IMR-90 (cell line): ENCODE measurements around the gene AARS1. TPM values are rescaled to one million over a fixed set of nuclear protein-coding genes. Genes with fewer than 3 reads are reported as not detected.
A peak's percentile ranks its signal among the peaks of the same experiment; 100 is the strongest.
"Not testable (repeated sequence)": the region's sequence is repeated elsewhere in the genome, so short reads cannot be mapped to it uniquely, and the experiment has no call there.

Source experiments
- ATAC-seq: fragments of 200-7000 bp; cut with Tn5 transposase; 2 replicates; pipeline ENCODE4 v1.9.1; 2020; ENCODE audit warnings: low read depth, mild to moderate bottlenecking, moderate library complexity
- BruUV-seq: library from RNA; stranded (reverse); fragments of 400-500 nt; replicated peaks from 2 replicates; lab custom pipeline; 2021; lab: Mats Ljungman, UMichigan
- CTCF ChIA-PET: fragments of 300-600 bp; formaldehyde crosslinking; extraction: SDS; loops from one replicate; lab custom pipeline; 2021; ENCODE audit warnings: antibody characterized with exemption; lab: Yijun Ruan, JAX
- POLR2A ChIA-PET: fragments of 300-600 bp; sonication (Branson Sonifier 250); formaldehyde crosslinking; loops from one replicate; lab custom pipeline; 2022; ENCODE audit warnings: antibody characterized with exemption; ENCODE audit not compliant: unreplicated experiment; lab: Charles Lee
- DNase-seq: peaks from one replicate; pipeline ENCODE4 v3.0.0; 2013
- H2AFZ ChIP-seq: replicated peaks from 2 replicates; pipeline ENCODE3; 2013; ENCODE audit warnings: low read length, mild to moderate bottlenecking; ENCODE audit not compliant: poor library complexity
- H2AK5ac ChIP-seq: 2 replicates; pipeline ENCODE4 v1.6.1; 2013; ENCODE audit warnings: low read depth, low read length, inconsistent platforms
- H2AK9ac ChIP-seq: replicated peaks from 2 replicates; pipeline ENCODE3; 2013; ENCODE audit warnings: mild to moderate bottlenecking, low read depth, low read length, moderate library complexity; ENCODE audit not compliant: poor library complexity
- H2BK120ac ChIP-seq: 2 replicates; pipeline ENCODE4 v1.6.1; 2013; ENCODE audit warnings: low read depth, low read length, inconsistent platforms
- H2BK15ac ChIP-seq: 3 replicates; pipeline ENCODE4 v1.6.1; 2013; ENCODE audit warnings: low read depth, low read length, inconsistent platforms
- H2BK20ac ChIP-seq: 2 replicates; pipeline ENCODE4 v1.6.1; 2013; ENCODE audit warnings: low read depth, mild to moderate bottlenecking, inconsistent platforms, low read length, moderate library complexity
- H2BK5ac ChIP-seq: 2 replicates; pipeline ENCODE4 v1.6.1; 2013; ENCODE audit warnings: mild to moderate bottlenecking, low read depth, low read length, inconsistent platforms; ENCODE audit not compliant: poor library complexity, severe bottlenecking
- H3K14ac ChIP-seq: replicated peaks from 2 replicates; pipeline ENCODE4 v1.6.1; 2013; ENCODE audit warnings: low read depth, low read length, inconsistent platforms
- H3K18ac ChIP-seq: 2 replicates; pipeline ENCODE4 v1.6.1; 2013; ENCODE audit warnings: low read depth, low read length, control low read depth
- H3K23ac ChIP-seq: 2 replicates; pipeline ENCODE4 v1.6.1; 2013; ENCODE audit warnings: low read depth, low read length, inconsistent platforms
- H3K27ac ChIP-seq: 2 replicates; pipeline ENCODE4 v1.5.1; 2013; ENCODE audit warnings: mild to moderate bottlenecking, control low read depth, low read length; ENCODE audit not compliant: insufficient read depth
- H3K27me3 ChIP-seq: 2 replicates; pipeline ENCODE4 v1.6.1; 2013; ENCODE audit warnings: low read length; ENCODE audit not compliant: control insufficient read depth, insufficient read depth
- H3K36me3 ChIP-seq: 2 replicates; pipeline ENCODE4 v1.6.1; 2013; ENCODE audit warnings: low read length, mixed read lengths; ENCODE audit not compliant: control insufficient read depth, insufficient read depth
- H3K4ac ChIP-seq: 2 replicates; pipeline ENCODE4 v1.6.1; 2013; ENCODE audit warnings: low read depth, low read length, inconsistent platforms
- H3K4me1 ChIP-seq: 2 replicates; pipeline ENCODE4 v1.6.1; 2013; ENCODE audit warnings: low read length, mixed read lengths; ENCODE audit not compliant: control insufficient read depth, insufficient read depth
- H3K4me2 ChIP-seq: 2 replicates; pipeline ENCODE4 v1.6.1; 2013; ENCODE audit warnings: low read depth, mild to moderate bottlenecking, control low read depth, low read length, moderate library complexity
- H3K4me3 ChIP-seq: 2 replicates; pipeline ENCODE4 v1.5.1; 2013; ENCODE audit warnings: low read depth, mild to moderate bottlenecking, control low read depth, low read length, moderate library complexity; ENCODE audit not compliant: insufficient read depth
- H3K56ac ChIP-seq: 2 replicates; pipeline ENCODE4 v1.6.1; 2013; ENCODE audit warnings: low read length, inconsistent platforms; ENCODE audit not compliant: insufficient read depth; ENCODE audit errors: extremely low read depth
- H3K79me1 ChIP-seq, 2 experiments: 2 replicates each; pipeline ENCODE4 v1.6.1; 2013; ENCODE audit warnings: low read length in 2 of 2, inconsistent platforms in 1 of 2, low read depth in 1 of 2
- H3K9ac ChIP-seq: 2 replicates; pipeline ENCODE4 v1.6.1; 2013; ENCODE audit warnings: low read depth, low read length, control low read depth
- H3K9me1 ChIP-seq: 2 replicates; pipeline ENCODE4 v1.6.1; 2013; ENCODE audit warnings: low read length, inconsistent platforms; ENCODE audit not compliant: insufficient read depth
- H3K9me3 ChIP-seq: 2 replicates; pipeline ENCODE4 v1.6.1; 2013; ENCODE audit warnings: low read length; ENCODE audit not compliant: control insufficient read depth, insufficient read depth
- H4K20me1 ChIP-seq: 2 replicates; pipeline ENCODE4 v1.6.1; 2013; ENCODE audit warnings: low read length, inconsistent platforms; ENCODE audit not compliant: insufficient read depth
- H4K5ac ChIP-seq: 2 replicates; pipeline ENCODE4 v1.6.1; 2013; ENCODE audit warnings: mild to moderate bottlenecking, low read depth, low read length, control low read depth
- H4K8ac ChIP-seq, 2 experiments: 2 replicates each; pipeline ENCODE4 v1.6.1; 2013; ENCODE audit warnings: low read depth in 2 of 2, low read length in 2 of 2, control low read depth in 1 of 2, inconsistent platforms in 1 of 2
- H4K91ac ChIP-seq: 2 replicates; pipeline ENCODE4 v1.6.1; 2013; ENCODE audit warnings: low read depth, low read length, inconsistent platforms; ENCODE audit not compliant: insufficient read depth
- WGBS, 2 experiments: methylation state at CpG; one replicate each; pipeline versions ENCODE4 v1.1.5 to v1.1.7; 2013; ENCODE audit warnings: missing lambda C conversion rate in 2 of 2; ENCODE audit not compliant: insufficient read length in 1 of 2; ENCODE audit errors: extremely low coverage in 2 of 2; 5-methylcytosine and 5-hydroxymethylcytosine counted together
- dilution Hi-C: fragments of 300-500 bp; cut with HindIII; formaldehyde crosslinking; loops from one replicate; pipeline ENCODE4 v1.14.3; 2018; ENCODE audit warnings: low sequenced_read_pairs; ENCODE audit not compliant: unreplicated experiment
- in situ Hi-C: fragments of 300-500 bp; cut with MboI; formaldehyde crosslinking; loops from 3 replicates; pipeline ENCODE4 v1.14.3; 2019; ENCODE audit warnings: low sequenced_read_pairs, inconsistent platforms, mixed read lengths
- intact Hi-C: fragments of 100-400 bp; cut with micrococcal nuclease; formaldehyde crosslinking; loops from 2 replicates; pipeline ENCODE4 v1.10.0; 2022
- polyA plus RNA-seq, 3 experiments: library from polyadenylated mRNA; depleted of rRNA; stranded (reverse); fragments of >200 nt; gene quantifications; 2 replicates each; pipeline ENCODE4 v1.2.3, GENCODE V29; 2012; ENCODE audit warnings: low replicate concordance in 1 of 3
- total RNA-seq: library from RNA; depleted of rRNA; stranded (reverse); fragments of >200 nt; gene quantifications from 2 replicates; pipeline ENCODE4 v1.2.3, GENCODE V29; 2012

AARS1 gene
- total and polyA plus RNA-seq, 2 of the 4 experiments (the other 2 are of a cell fraction) = 104 to 139 TPM

GRCh38 chr16:70292148-70292547 lies 2.8 kb upstream of the AARS1 start:
- H2AFZ ChIP-seq, DNase-seq, H4K91ac ChIP-seq, in situ Hi-C loops, H3K14ac ChIP-seq, H2BK5ac ChIP-seq, H3K27ac ChIP-seq, intact Hi-C loops, H3K56ac ChIP-seq, H3K4me3 ChIP-seq, POLR2A ChIA-PET, H3K4me2 ChIP-seq, H3K36me3 ChIP-seq, H3K18ac ChIP-seq, H3K9me3 ChIP-seq, H3K9me1 ChIP-seq, BruUV-seq, H3K27me3 ChIP-seq, H3K23ac ChIP-seq, dilution Hi-C loops, ATAC-seq, H2AK9ac ChIP-seq, H4K5ac ChIP-seq, H3K4me1 ChIP-seq, H4K20me1 ChIP-seq, H3K9ac ChIP-seq: not testable (repeated sequence)
- Histone ChIP-seq H4K8ac (peak overlapping the region in 1 of 2 experiments; percentile 40; a peak in 1 of 4 replicates), H2AK5ac (peak overlapping the region; percentile 58; the same call in 1 of the 2 replicates), H3K79me1 (peaks cover 4 to 22% of the 10 kb centered on the region in 2 experiments; a peak in 3 of 4 replicates), H2BK120ac (peak overlapping the region; percentile 26), H2BK15ac (peak overlapping the region; percentile 64; the same call in 1 of the 3 replicates), H2BK20ac (peak overlapping the region; percentile 80; the same call in 1 of the 2 replicates), H3K4ac (peak overlapping the region; percentile 36; the same call in 1 of the 2 replicates)
- CTCF ChIA-PET = interaction anchor here (1.5 kb wide), 1 partner anchor 25 kb away, joined by 4 read pairs; no protein-coding TSS in a partner anchor
- WGBS, 2 experiments = 100% methylated on average over 2 of the region's 11 CpGs; no CpG with 5 or more reads in 1 of the 2 experiments
